ENCODE results near the gene LDHD. TPM values are rescaled to one million over a fixed set of nuclear protein-coding genes. Genes with fewer than 3 reads are reported as not detected.

Gene LDHD
- total and polyA plus RNA-seq, 10 of the 15 experiments (the other 5 are each of a cell fraction or from before 2014, with no cell fraction given): 0.10 to 0.12 TPM; not detected in 8

DNA sequence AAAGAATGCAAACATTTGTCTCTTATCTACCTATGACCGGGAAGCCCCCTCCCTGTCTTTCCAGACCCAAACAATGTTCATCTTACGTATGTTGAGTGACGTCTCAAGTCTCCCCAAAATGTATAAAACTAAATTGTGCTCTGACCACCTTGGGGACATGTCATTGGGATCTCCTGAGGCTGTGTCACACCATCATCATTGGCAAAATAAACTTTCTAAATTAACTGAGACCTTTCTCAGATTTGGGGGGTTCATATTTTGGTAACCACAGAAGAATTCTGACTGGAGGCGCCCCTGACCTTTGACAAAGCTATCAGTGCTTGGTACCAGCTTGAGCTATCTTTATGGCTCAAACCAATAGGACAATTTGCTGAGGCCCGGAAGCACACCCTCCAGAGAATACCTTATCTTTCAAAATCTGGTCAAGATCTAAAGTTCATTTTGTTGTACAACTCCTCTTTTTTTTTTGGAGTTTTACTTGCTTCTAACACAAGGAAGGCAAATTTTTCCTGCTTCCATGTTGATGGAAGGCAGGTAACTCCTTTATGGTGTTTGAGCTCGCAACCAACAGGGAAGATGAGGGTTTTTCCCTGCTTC, 2.5 kb upstream of the LDHD start:
- ChIA-PET CTCF (interaction anchor here (4.6 kb wide), 1 partner anchor 8 kb away, joined by 23 read pairs; no protein-coding TSS in a partner anchor), RAD21 (ENCODE audit: unreplicated experiment) (interaction anchor here (0.6 to 1.1 kb wide), 2 partner anchors 9 to 59 kb away, joined by 3 read pairs; no protein-coding TSS in a partner anchor), POLR2A (no interaction called here), SMC1A (ENCODE audit: uncharacterized antibody, unreplicated experiment) (interaction anchor here (0.9 to 2.0 kb wide), 3 partner anchors 8 to 256 kb away, joined by 3 to 10 read pairs (median 3); no protein-coding TSS in a partner anchor)
- Histone ChIP-seq H3K27ac (ENCODE audit: control insufficient read depth, insufficient read depth) (no peak overlapping the region), H3K9ac (ENCODE audit: control insufficient read depth, insufficient read depth, low read length) (no peak overlapping the region), H3K9me3 (replicated peaks; ENCODE audit: control insufficient read depth, insufficient read depth, low read length) (peaks cover 3% of the 10 kb centered on the region; the same call in 2 of the 3 replicates), H3K79me2 (ENCODE audit: control insufficient read depth, insufficient read depth, low read length) (no peaks in the 10 kb centered on the region), H4K20me1 (ENCODE audit: control insufficient read depth, insufficient read depth) (no peaks in the 10 kb centered on the region), H3K36me3 (ENCODE audit: control insufficient read depth in 2 of 2, insufficient read depth in 2 of 2, low read length in 1 of 2) (no peaks in the 10 kb centered on the region), H3K4me3 (no peak overlapping the region), H3K4me2 (ENCODE audit: control insufficient read depth, insufficient read depth) (no peak overlapping the region), H3K27me3 (replicated peaks in 1 of 2; ENCODE audit: control insufficient read depth in 2 of 2, insufficient read depth in 2 of 2, low read length in 1 of 2) (no peaks in the 10 kb centered on the region), H3K4me1 (ENCODE audit: control insufficient read depth, insufficient read depth, low read length) (no peaks in the 10 kb centered on the region), H2AFZ (ENCODE audit: control insufficient read depth, low read depth, low read length) (no peak overlapping the region)
- ATAC-seq: no peak
- 53% methylated on average over 6 of the region's 6 CpGs for WGBS (ENCODE audit: insufficient coverage, insufficient replicate concordance, low lambda C conversion rate, missing lambda C conversion rate)
- no peak for DNase-seq (ENCODE audit: low read depth, low spot score)
- FAIRE-seq: no peak
- TF ChIP-seq EED (IDR thresholded peaks at IDR 0.05; ENCODE audit: low read depth): no peak
- TF ChIP-seq SPI1 (IDR thresholded peaks at IDR 0.05; ENCODE audit: borderline replicate concordance, insufficient read depth, low read depth, low read length): no peak
- intact Hi-C loops (cut with micrococcal nuclease; ENCODE audit: unreplicated experiment) (no loop called here), in situ Hi-C loops (cut with MboI) (no loop called here)
- BruUV-seq (replicated peaks): no TSS peak

DNA sequence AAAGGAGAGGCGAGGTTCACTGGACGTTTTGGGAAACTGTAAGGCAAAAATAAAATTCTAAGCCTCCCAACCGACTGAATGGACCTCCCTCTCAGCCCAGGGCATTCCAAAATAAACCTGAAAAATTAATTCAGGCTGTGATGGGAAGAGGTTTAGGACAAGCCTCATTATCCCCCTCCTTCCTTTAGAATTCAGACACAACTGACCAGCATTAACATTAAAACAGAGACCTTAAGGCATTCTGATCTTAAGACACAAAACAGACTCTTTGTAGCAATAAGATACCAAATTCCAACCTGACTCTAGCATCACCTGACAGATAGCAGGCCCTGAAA, 298 bp upstream of the LDHD start:
- Histone ChIP-seq H3K4me2 (ENCODE audit: control insufficient read depth, insufficient read depth) (no peak overlapping the region), H2AFZ (ENCODE audit: control insufficient read depth, low read depth, low read length) (no peak overlapping the region), H3K4me1 (ENCODE audit: control insufficient read depth, insufficient read depth, low read length) (peaks cover 2% of the 10 kb centered on the region), H4K20me1 (ENCODE audit: control insufficient read depth, insufficient read depth) (no peaks in the 10 kb centered on the region), H3K79me2 (ENCODE audit: control insufficient read depth, insufficient read depth, low read length) (no peaks in the 10 kb centered on the region), H3K27me3 (replicated peaks in 1 of 2; ENCODE audit: control insufficient read depth in 2 of 2, insufficient read depth in 2 of 2, low read length in 1 of 2) (no peaks in the 10 kb centered on the region), H3K27ac (ENCODE audit: control insufficient read depth, insufficient read depth) (no peak overlapping the region), H3K4me3 (no peak overlapping the region), H3K9me3 (replicated peaks; ENCODE audit: control insufficient read depth, insufficient read depth, low read length) (no peaks in the 10 kb centered on the region; the same call in 2 of the 3 replicates), H3K36me3 (ENCODE audit: control insufficient read depth in 2 of 2, insufficient read depth in 2 of 2, low read length in 1 of 2) (no peaks in the 10 kb centered on the region), H3K9ac (ENCODE audit: control insufficient read depth, insufficient read depth, low read length) (no peak overlapping the region)
- no TSS peak for BruUV-seq (replicated peaks)
- WGBS (ENCODE audit: insufficient coverage, insufficient replicate concordance, low lambda C conversion rate, missing lambda C conversion rate): 25% methylated on average over 3 of the region's 3 CpGs
- ChIA-PET CTCF (interaction anchor here (1.5 kb wide), 1 partner anchor 118 kb away, joined by 5 read pairs; the partner anchor contains the start of gene ZNRF1), RAD21 (ENCODE audit: unreplicated experiment) (no interaction called here), POLR2A (no interaction called here), SMC1A (ENCODE audit: uncharacterized antibody, unreplicated experiment) (no interaction called here)
- FAIRE-seq: no peak
- intact Hi-C loops (cut with micrococcal nuclease; ENCODE audit: unreplicated experiment) (no loop called here), in situ Hi-C loops (cut with MboI) (no loop called here)
- no peak for ATAC-seq
- no peak for DNase-seq (ENCODE audit: low read depth, low spot score)
- no peak for TF ChIP-seq JUNB (IDR thresholded peaks at IDR 0.05)
- no peak for TF ChIP-seq POLR2A (IDR thresholded peaks at IDR 0.05; ENCODE audit: low read depth, low read length)
- TF ChIP-seq SMC3 (IDR thresholded peaks at IDR 0.05; ENCODE audit: borderline replicate concordance, low read length): no peak
- no peak for TF ChIP-seq YY1 (IDR thresholded peaks at IDR 0.05; ENCODE audit: low read depth, low read length)
- TF ChIP-seq SUPT20H (IDR thresholded peaks at IDR 0.05; ENCODE audit: borderline replicate concordance, control insufficient read depth, low read depth, low read length): no peak
- no peak for TF ChIP-seq CBX5 (IDR thresholded peaks at IDR 0.05; ENCODE audit: low read depth)
- TF ChIP-seq, protein P1, sequence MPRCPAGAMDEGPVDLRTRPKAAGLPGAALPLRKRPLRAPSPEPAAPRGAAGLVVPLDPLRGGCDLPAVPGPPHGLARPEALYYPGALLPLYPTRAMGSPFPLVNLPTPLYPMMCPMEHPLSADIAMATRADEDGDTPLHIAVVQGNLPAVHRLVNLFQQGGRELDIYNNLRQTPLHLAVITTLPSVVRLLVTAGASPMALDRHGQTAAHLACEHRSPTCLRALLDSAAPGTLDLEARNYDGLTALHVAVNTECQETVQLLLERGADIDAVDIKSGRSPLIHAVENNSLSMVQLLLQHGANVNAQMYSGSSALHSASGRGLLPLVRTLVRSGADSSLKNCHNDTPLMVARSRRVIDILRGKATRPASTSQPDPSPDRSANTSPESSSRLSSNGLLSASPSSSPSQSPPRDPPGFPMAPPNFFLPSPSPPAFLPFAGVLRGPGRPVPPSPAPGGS (IDR thresholded peaks at IDR 0.05; ENCODE audit: borderline replicate concordance, insufficient read depth, low read depth, low read length, poor library complexity, severe bottlenecking): no peak
- no peak for TF ChIP-seq EGR1 (IDR thresholded peaks at IDR 0.05; ENCODE audit: borderline replicate concordance in 1 of 2, low read depth in 2 of 2, low read length in 2 of 2)
- no peak for TF ChIP-seq BCL11A (IDR thresholded peaks at IDR 0.05; ENCODE audit: low read depth, low read length)
- TF ChIP-seq KDM1A (IDR thresholded peaks at IDR 0.05; ENCODE audit: borderline replicate concordance): no peak
- no peak for TF ChIP-seq ASH2L (IDR thresholded peaks at IDR 0.05; ENCODE audit: borderline replicate concordance, low read depth)
